Psoas muscle (tissue), 8 donors: Measurements from ENCODE around the gene IFT27. TPM values are rescaled to one million over a fixed set of nuclear protein-coding genes. Genes with fewer than 3 reads are reported as not detected.

Experiments used
- ATAC-seq, 4 donors: fragments of 200-7000 bp; cut with Tn5 transposase; one replicate each; pipeline ENCODE4 v1.9.1; 2020; ENCODE audit warnings: moderate library complexity in 3 of 4, mild to moderate bottlenecking in 2 of 4
- DNase-seq, 2 donors: peaks; one replicate each; pipeline ENCODE4 v3.0.0-alpha.2; 2020
- H3K27ac ChIP-seq: fragments of 200-600 bp; one replicate; pipeline ENCODE4 v1.8.0; 2022
- H3K27me3 ChIP-seq, 3 donors: fragments of 200-600 bp in 1 of 3; one replicate each; pipeline versions ENCODE4 v1.6.1 to v1.8.0; 2013 to 2022; ENCODE audit warnings: low read length in 2 of 3, mild to moderate bottlenecking in 2 of 3, moderate library complexity in 1 of 3; ENCODE audit not compliant: insufficient read depth in 3 of 3
- H3K36me3 ChIP-seq, 2 donors: fragments of 200-600 bp in 1 of 2; one replicate each; pipeline versions ENCODE4 v1.6.1 to v1.8.0; 2013 to 2022; ENCODE audit warnings: low read depth in 1 of 2, mild to moderate bottlenecking in 1 of 2, moderate library complexity in 1 of 2; ENCODE audit not compliant: insufficient read depth in 1 of 2
- H3K4me1 ChIP-seq: fragments of 200-600 bp; one replicate; pipeline ENCODE4 v1.8.0; 2022
- H3K4me3 ChIP-seq: fragments of 200-600 bp; one replicate; pipeline ENCODE4 v1.8.0; 2022; ENCODE audit warnings: mild to moderate bottlenecking
- H3K9me3 ChIP-seq: fragments of 200-600 bp; one replicate; pipeline ENCODE4 v1.8.0; 2022
- WGBS, 3 donors: extraction: QIAGEN DNeasy Blood & Tissue Kit; methylation state at CpG; one replicate each; pipeline versions ENCODE4 v1.1.6 to v1.1.7; 2013; 5-methylcytosine and 5-hydroxymethylcytosine counted together
- intact Hi-C, 2 donors: fragments of 100-400 bp; cut with DNase I; formaldehyde crosslinking; loops; one replicate each; pipeline versions ENCODE4 v1.11.0 to v1.14.2; 2022
- polyA plus RNA-seq, 3 donors: library from polyadenylated mRNA; stranded (reverse); fragments of 200-250 nt; gene quantifications; one replicate each; pipeline ENCODE4 v1.2.3, GENCODE V29; 2013
- total RNA-seq, 4 donors: library from RNA; stranded (reverse); fragmentation: NEBNext Ultra II Directional in 2 of 4; extraction: Animal tissue kit (Norgen Biotek cat#: 25700) in 2 of 4; gene quantifications; one replicate each; pipeline versions ENCODE4 v1.2.1 to v1.2.4, GENCODE V29; 2021 to 2023
- TF ChIP-seq, protein P1 (sequence below): fragments of 200-600 bp; IDR thresholded peaks from one replicate; pipeline ENCODE4 v1.8.0; 2022; ENCODE audit warnings: antibody characterized with exemption
- donor health status: healthy with polysubstance abuse.
- donor health status: DM: no; HTN: no; CAD: no; lungs with moderate emphysema.
- donor health status: Bipolar disorder and iron deficiency.
- donor health status: healthy.
- donor health status: DM: yes; HTN: yes; CAD: no.
- donor health status: DM: no; HTN: no; CAD: no.
- donor health status: DM: no; HTN: no; CAD: no.
- donor health status: DM: yes; HTN: yes; CAD: no.

Gene IFT27
- total and polyA plus RNA-seq, 7 donors: 5.6 to 16.7 (median 7.4) TPM

DNA sequence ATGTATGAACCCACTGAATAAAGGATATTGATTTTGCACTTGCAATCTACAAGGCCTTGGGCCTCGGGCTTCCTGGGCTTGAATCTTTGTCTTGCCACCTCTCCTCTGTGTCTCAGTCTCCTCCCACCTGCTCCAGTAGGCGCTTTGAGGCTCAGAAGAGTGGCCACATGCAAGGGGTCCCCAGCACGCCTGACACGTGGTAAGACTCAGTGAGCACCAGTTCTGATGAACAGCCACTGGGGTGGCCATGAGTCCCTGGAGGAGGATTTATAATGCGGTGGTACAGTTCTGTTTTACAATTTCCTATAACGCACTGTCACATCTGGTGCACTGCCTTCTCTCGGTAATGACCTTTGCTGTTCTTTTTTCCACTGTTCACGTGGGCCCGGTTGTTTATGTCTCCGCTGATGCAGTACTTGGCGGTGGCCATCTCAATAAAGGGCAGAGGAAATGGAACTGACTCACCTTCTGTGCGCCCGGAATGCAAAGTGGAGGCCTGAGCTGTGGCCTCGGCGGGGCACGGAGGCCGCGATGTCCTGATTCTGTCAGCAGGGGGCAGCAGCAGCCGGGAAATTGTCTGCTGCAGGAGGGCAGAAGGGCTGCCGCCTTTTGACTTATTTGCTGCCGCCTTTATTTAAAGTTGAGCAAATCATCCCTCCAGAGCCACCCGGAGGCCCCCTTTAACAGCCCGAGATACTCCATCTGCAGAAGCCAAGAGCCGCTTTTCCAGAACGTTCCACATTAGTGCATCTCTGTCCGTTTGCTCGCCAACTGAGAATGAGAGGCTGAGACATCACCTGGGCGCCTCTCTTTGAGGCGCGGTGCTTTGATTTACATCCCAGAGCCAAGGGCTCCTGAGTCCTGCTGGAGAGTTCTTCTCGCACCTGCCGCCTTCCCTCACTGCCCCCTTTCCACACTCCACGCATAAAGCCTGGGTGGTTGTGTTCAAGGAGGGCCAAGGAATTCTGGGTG is 6.0 kb upstream of the IFT27 start:
- intact Hi-C loops: loop anchor here (1.0 to 10.0 kb wide), 5 partner anchors 75 to 263 kb away; no protein-coding TSS in a partner anchor
- no peak overlapping the region for H3K27ac ChIP-seq
- 16 to 20% (median 19%) methylated on average over 33 of the region's 33 CpGs for WGBS, 3 donors

DNA sequence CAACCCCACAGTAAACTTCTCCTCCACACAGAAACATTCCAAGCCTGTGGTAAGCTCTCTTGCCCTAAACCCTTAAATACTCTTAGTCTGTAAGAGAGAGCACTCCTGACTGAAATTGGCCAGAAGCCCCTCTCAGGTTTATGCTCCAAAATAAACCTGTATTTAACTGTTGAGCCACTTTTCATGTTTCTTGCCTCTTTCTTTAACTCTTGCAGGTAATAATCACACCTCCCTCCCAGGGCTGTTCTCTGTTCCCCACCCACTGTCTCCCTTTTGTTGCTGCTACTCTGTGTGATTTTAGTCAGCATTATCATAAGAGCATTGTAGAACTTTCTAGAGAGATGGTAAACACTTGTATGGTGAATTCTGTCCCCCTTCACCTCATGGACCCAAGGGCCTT is 2.1 kb upstream of the IFT27 start:
- H3K27me3 ChIP-seq: no peaks in the 10 kb centered on the region
- peaks cover 13% of the 10 kb centered on the region for H3K4me1 ChIP-seq
- DNase-seq: no peak
- TF ChIP-seq, protein P1, sequence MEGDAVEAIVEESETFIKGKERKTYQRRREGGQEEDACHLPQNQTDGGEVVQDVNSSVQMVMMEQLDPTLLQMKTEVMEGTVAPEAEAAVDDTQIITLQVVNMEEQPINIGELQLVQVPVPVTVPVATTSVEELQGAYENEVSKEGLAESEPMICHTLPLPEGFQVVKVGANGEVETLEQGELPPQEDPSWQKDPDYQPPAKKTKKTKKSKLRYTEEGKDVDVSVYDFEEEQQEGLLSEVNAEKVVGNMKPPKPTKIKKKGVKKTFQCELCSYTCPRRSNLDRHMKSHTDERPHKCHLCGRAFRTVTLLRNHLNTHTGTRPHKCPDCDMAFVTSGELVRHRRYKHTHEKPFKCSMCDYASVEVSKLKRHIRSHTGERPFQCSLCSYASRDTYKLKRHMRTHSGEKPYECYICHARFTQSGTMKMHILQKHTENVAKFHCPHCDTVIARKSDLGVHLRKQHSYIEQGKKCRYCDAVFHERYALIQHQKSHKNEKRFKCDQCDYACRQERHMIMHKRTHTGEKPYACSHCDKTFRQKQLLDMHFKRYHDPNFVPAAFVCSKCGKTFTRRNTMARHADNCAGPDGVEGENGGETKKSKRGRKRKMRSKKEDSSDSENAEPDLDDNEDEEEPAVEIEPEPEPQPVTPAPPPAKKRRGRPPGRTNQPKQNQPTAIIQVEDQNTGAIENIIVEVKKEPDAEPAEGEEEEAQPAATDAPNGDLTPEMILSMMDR: no peak
- H3K36me3 ChIP-seq: no peaks in the 10 kb centered on the region
- H3K9me3 ChIP-seq: no peaks in the 10 kb centered on the region
- intact Hi-C loops: loop anchor here in 1 of 2 donors (5.0 kb wide), 1 partner anchor 424 kb away; no protein-coding TSS in a partner anchor
- ATAC-seq: no peak
- H3K27ac ChIP-seq: no peak overlapping the region
- no peak overlapping the region for H3K4me3 ChIP-seq

More for the DNA sequence above, 6.0 kb upstream of the IFT27 start:
- TF ChIP-seq, protein P1: peak; percentile 93
- H3K36me3 ChIP-seq: no peaks in the 10 kb centered on the region
- ATAC-seq (peak; percentile 88 to 96 (median 92)), DNase-seq (peak; percentile 74 to 87)
- no peaks in the 10 kb centered on the region for H3K4me1 ChIP-seq
- H3K9me3 ChIP-seq: no peaks in the 10 kb centered on the region
- no peak overlapping the region for H3K4me3 ChIP-seq
- peaks cover 0 to 26% (median 5%) of the 10 kb centered on the region in 3 donors for H3K27me3 ChIP-seq

DNA sequence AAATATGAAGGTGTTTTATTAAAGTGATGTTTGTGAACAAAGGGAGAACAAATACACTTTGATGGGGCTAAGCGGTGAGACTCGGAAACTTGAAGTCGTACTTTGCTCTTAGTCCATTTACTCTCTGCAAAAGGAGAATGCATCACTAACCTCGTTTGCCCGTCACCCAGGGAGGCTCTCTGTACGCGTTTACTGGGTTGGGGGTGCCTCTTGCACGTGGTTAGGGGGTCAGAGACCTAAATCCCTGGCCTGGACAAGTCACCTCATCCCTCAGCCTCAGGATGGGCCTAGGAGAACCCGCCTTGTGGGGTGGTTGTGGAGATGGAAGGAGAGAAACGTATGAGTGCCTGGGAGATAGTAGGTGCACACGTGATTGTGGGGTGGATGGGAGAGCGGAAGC is 803 bp upstream of the IFT27 start:
- peaks cover 13% of the 10 kb centered on the region for H3K4me1 ChIP-seq
- H3K4me3 ChIP-seq: peak overlapping the region; percentile 57
- no peaks in the 10 kb centered on the region for H3K9me3 ChIP-seq
- 67 to 71% (median 68%) methylated on average over 12 of the region's 12 CpGs for WGBS, 3 donors
- ATAC-seq (no peak), DNase-seq (no peak)
- peak overlapping the region; percentile 51 for H3K27ac ChIP-seq
- intact Hi-C loops: loop anchor here in 1 of 2 donors (5.0 kb wide), 1 partner anchor 426 kb away; no protein-coding TSS in a partner anchor
- H3K36me3 ChIP-seq: no peaks in the 10 kb centered on the region
- H3K27me3 ChIP-seq: no peaks in the 10 kb centered on the region
- TF ChIP-seq, protein P1: no peak

DNA sequence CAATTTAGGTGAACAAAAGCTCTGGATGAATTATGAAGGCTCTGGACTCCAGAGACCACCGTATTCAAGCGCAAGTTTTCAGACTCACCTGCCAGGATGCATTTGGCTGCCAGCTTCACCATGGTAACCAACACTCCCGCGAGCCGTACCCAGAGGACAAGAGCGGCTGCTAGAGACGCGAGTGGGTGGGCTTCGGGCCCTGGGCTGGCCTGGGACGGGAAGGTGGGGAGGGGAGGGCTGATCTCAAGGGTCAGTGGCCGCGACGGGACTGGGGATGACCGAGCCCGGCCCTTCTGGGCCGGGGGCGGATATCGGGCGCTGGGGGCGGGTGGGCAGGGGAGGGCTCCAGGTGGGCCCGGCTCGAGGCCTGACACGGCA is 344 bp downstream of the IFT27 start:
- ATAC-seq (peak in 2 of 4 donors; percentile 12 to 37), DNase-seq (peak in 1 of 2 donors; percentile 33)
- H3K36me3 ChIP-seq: no peaks in the 10 kb centered on the region
- peaks cover 13% of the 10 kb centered on the region for H3K4me1 ChIP-seq
- peak overlapping the region; percentile 87 for H3K4me3 ChIP-seq
- no peaks in the 10 kb centered on the region for H3K9me3 ChIP-seq
- peak overlapping the region; percentile 80 for H3K27ac ChIP-seq
- TF ChIP-seq, protein P1: no peak
- WGBS, 3 donors: 0 to 1% (median 0%) methylated on average over 17 to 23 of the region's 23 CpGs
- intact Hi-C loops: loop anchor here in 1 of 2 donors (5.0 kb wide), 1 partner anchor 427 kb away; no protein-coding TSS in a partner anchor
- H3K27me3 ChIP-seq: no peaks in the 10 kb centered on the region
